HepG2 (cell line): ENCODE measurements around the gene TUBA4A. TPM values are rescaled to one million over a fixed set of nuclear protein-coding genes. Genes with fewer than 3 reads are reported as not detected.

Experiments used
- ATF5 ChIP-seq: sonication (generic); formaldehyde crosslinking; IDR thresholded peaks from 2 replicates; pipeline ENCODE4 v1.4.0; 2020; ENCODE audit warnings: mild to moderate bottlenecking, low read depth, missing genetic modification reagents
- FOSL2 ChIP-seq: sonication (generic); formaldehyde crosslinking; IDR thresholded peaks from 2 replicates; pipeline ENCODE4 v1.4.0; 2020; ENCODE audit warnings: missing genetic modification reagents
- HNRNPLL ChIP-seq: fragments of 200-400 bp; formaldehyde crosslinking; IDR thresholded peaks from 2 replicates; pipeline ENCODE4 v1.6.1; 2017; ENCODE audit warnings: mild to moderate bottlenecking, low read depth, low read length; ENCODE audit not compliant: poor library complexity, severe bottlenecking
- KLF6 ChIP-seq: IDR thresholded peaks from 2 replicates; pipeline ENCODE4 v1.8.0; 2016; ENCODE audit warnings: missing biosample characterization, missing genetic modification reagents
- MED8 ChIP-seq: sonication (generic); formaldehyde crosslinking; IDR thresholded peaks from 2 replicates; pipeline ENCODE4 v1.8.1; 2023; ENCODE audit warnings: mild to moderate bottlenecking, missing genetic modification reagents; ENCODE audit not compliant: insufficient replicate concordance
- NFKBIZ ChIP-seq: IDR thresholded peaks from 2 replicates; pipeline ENCODE4 v1.6.1; 2018; ENCODE audit warnings: missing genetic modification reagents, missing compliant biosample characterization
- SIX1 ChIP-seq: sonication (generic); formaldehyde crosslinking; IDR thresholded peaks from 2 replicates; pipeline ENCODE4 v1.4.0; 2020; ENCODE audit warnings: missing genetic modification reagents, borderline replicate concordance
- XRCC5 ChIP-seq: fragments of 200-400 bp; formaldehyde crosslinking; optimal IDR thresholded peaks from 2 replicates; pipeline ENCODE3; 2017; ENCODE audit warnings: mild to moderate bottlenecking, low read length
- ZNF768 ChIP-seq: sonication (generic); formaldehyde crosslinking; IDR thresholded peaks from 2 replicates; pipeline ENCODE4 v1.4.0; 2020; ENCODE audit warnings: missing genetic modification reagents
- polyA plus RNA-seq, 8 experiments: library from polyadenylated mRNA; depleted of rRNA in 3 of 8; stranded (reverse) in 7 of 8; unstranded in 1 of 8; fragments of >200 nt; fragmentation: Illumina TruSeq in 4 of 8; extraction: Trizol in 4 of 8; gene quantifications; 2 replicates each; pipeline versions ENCODE4 v1.2.1 to v1.2.3, GENCODE V29; 2011 to 2016; ENCODE audit warnings: low read depth in 4 of 8, missing spikeins in 1 of 8, mixed read lengths in 1 of 8; ENCODE audit not compliant: insufficient read depth in 1 of 8
- total RNA-seq, 5 experiments: library from RNA; depleted of rRNA; stranded (reverse); fragments of >200 nt; fragmentation: Illumina TruSeq; extraction: Trizol; gene quantifications; 2 replicates each; pipeline ENCODE4 v1.2.3, GENCODE V29; 2016; ENCODE audit warnings: low read depth in 1 of 5
- TF ChIP-seq, protein P1 (sequence below), 2 experiments: fragments of 450-650 bp in 1 of 2; sonication (generic) in 1 of 2; formaldehyde crosslinking in 1 of 2; IDR thresholded peaks; 2 replicates each; pipeline versions ENCODE4 v1.6.1 to v1.8.0; 2016 to 2022; ENCODE audit warnings: antibody characterized with exemption in 1 of 2, mild to moderate bottlenecking in 1 of 2, missing genetic modification reagents in 1 of 2
- TF ChIP-seq, protein P2 (sequence below): sonication (generic); formaldehyde crosslinking; IDR thresholded peaks from 2 replicates; pipeline ENCODE4 v1.8.0; 2022; ENCODE audit warnings: mild to moderate bottlenecking, missing genetic modification reagents, moderate library complexity
- TF ChIP-seq, protein P3 (sequence below): sonication (generic); formaldehyde crosslinking; conservative IDR thresholded peaks from 2 replicates; pipeline ENCODE4 v1.4.0; 2020; ENCODE audit warnings: missing genetic modification reagents

The TUBA4A gene
- total and polyA plus RNA-seq, 2 of the 13 experiments (the other 11 are each of a cell fraction or from before 2014, with no cell fraction given) = 1.3 to 12.7 TPM

DNA sequence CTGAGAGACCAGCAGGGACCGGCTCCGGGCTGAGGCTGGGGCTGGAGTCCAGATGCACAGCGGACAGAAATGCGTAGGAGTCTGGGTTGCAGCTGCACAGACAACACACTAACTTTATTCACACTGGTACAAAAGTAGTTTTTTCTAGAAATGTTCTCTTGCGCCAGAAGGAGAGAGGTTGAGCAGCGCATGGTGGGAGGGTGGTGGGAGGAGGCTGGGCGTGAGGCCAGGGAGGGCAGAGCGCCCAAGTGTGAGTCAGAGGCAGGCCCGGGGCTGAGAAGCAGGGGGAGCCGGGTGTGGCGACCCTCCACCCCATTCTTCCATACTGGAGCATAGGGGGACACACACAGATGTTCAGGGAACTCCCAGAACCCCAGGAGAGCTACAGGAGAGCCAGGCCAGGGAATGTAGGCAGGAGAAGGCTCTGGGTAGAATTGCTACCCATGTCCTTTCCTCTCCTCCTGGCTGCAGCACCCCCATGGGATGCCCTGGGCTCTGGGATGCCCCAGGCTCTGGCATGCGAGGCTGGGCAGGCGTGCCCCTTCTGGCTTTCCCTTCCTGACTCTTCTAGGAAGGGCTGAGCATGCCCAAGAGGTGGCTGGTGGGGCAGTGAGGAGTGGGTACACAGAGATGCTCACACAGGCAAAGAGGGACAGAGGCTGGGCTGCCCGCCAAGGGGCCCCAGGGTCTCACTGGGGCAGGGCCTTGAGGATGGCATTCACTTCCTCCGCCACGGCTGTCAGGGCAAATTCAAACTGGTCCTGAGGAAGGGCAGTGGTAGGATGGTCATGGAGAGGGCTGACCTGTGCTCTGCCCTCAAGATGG is 36.0 kb upstream of the TUBA4A start (continued):
- TF ChIP-seq, protein P1, sequence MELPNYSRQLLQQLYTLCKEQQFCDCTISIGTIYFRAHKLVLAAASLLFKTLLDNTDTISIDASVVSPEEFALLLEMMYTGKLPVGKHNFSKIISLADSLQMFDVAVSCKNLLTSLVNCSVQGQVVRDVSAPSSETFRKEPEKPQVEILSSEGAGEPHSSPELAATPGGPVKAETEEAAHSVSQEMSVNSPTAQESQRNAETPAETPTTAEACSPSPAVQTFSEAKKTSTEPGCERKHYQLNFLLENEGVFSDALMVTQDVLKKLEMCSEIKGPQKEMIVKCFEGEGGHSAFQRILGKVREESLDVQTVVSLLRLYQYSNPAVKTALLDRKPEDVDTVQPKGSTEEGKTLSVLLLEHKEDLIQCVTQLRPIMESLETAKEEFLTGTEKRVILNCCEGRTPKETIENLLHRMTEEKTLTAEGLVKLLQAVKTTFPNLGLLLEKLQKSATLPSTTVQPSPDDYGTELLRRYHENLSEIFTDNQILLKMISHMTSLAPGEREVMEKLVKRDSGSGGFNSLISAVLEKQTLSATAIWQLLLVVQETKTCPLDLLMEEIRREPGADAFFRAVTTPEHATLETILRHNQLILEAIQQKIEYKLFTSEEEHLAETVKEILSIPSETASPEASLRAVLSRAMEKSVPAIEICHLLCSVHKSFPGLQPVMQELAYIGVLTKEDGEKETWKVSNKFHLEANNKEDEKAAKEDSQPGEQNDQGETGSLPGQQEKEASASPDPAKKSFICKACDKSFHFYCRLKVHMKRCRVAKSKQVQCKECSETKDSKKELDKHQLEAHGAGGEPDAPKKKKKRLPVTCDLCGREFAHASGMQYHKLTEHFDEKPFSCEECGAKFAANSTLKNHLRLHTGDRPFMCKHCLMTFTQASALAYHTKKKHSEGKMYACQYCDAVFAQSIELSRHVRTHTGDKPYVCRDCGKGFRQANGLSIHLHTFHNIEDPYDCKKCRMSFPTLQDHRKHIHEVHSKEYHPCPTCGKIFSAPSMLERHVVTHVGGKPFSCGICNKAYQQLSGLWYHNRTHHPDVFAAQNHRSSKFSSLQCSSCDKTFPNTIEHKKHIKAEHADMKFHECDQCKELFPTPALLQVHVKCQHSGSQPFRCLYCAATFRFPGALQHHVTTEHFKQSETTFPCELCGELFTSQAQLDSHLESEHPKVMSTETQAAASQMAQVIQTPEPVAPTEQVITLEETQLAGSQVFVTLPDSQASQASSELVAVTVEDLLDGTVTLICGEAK (IDR thresholded peaks at IDR 0.05) = no peak
- TF ChIP-seq, protein P1 (CRISPR knock-in tag; IDR thresholded peaks at IDR 0.05) = peak; percentile 64; the same call in 1 of the 2 replicates
- TF ChIP-seq NFKBIZ (CRISPR knock-in tag) = no peak
- TF ChIP-seq XRCC5 = peak; percentile 34
- TF ChIP-seq, protein P2, sequence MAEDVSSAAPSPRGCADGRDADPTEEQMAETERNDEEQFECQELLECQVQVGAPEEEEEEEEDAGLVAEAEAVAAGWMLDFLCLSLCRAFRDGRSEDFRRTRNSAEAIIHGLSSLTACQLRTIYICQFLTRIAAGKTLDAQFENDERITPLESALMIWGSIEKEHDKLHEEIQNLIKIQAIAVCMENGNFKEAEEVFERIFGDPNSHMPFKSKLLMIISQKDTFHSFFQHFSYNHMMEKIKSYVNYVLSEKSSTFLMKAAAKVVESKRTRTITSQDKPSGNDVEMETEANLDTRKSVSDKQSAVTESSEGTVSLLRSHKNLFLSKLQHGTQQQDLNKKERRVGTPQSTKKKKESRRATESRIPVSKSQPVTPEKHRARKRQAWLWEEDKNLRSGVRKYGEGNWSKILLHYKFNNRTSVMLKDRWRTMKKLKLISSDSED (CRISPR knock-in tag) = no peak
- TF ChIP-seq KLF6 = no peak
- no peak for TF ChIP-seq MED8
- no peak for TF ChIP-seq SIX1 (CRISPR knock-in tag)
- no peak for TF ChIP-seq ATF5 (CRISPR knock-in tag)
- peak; percentile 55 for TF ChIP-seq HNRNPLL
- peak; percentile 42; the same call in 1 of the 2 replicates for TF ChIP-seq ZNF768 (CRISPR knock-in tag)
- TF ChIP-seq, protein P3, sequence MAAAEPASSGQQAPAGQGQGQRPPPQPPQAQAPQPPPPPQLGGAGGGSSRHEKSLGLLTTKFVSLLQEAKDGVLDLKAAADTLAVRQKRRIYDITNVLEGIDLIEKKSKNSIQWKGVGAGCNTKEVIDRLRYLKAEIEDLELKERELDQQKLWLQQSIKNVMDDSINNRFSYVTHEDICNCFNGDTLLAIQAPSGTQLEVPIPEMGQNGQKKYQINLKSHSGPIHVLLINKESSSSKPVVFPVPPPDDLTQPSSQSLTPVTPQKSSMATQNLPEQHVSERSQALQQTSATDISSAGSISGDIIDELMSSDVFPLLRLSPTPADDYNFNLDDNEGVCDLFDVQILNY (CRISPR knock-in tag) = no peak
- peak; percentile 65 for TF ChIP-seq FOSL2
